Astrocyte (in vitro differentiated cells and primary cell): ENCODE measurements around the gene ISG20L2. TPM values are rescaled to one million over a fixed set of nuclear protein-coding genes. Genes with fewer than 3 reads are reported as not detected.

Experiments
- DNase-seq: peaks from one replicate; pipeline ENCODE4 v3.0.0-alpha.2; 2010; ENCODE audit warnings: low read depth
- FAIRE-seq: peaks from 2 replicates; lab custom pipeline; 2011; peaks lifted over from hg19 to GRCh38; lab: Jason Lieb, UNC
- H2AFZ ChIP-seq: 2 replicates; pipeline ENCODE4 v1.6.0; 2012; ENCODE audit warnings: low read depth, low read length, inconsistent platforms
- H3K27ac ChIP-seq: 2 replicates; pipeline ENCODE4 v1.5.1; 2011; ENCODE audit warnings: low read depth, low read length, inconsistent platforms
- H3K27me3 ChIP-seq: 2 replicates; pipeline ENCODE4 v1.6.0; 2011; ENCODE audit warnings: low read length, inconsistent platforms; ENCODE audit not compliant: insufficient read depth
- H3K36me3 ChIP-seq: 2 replicates; pipeline ENCODE4 v1.5.1; 2011; ENCODE audit warnings: low read length, inconsistent platforms; ENCODE audit not compliant: insufficient read depth
- H3K4me1 ChIP-seq: 2 replicates; pipeline ENCODE4 v1.5.1; 2011; ENCODE audit warnings: low read length, inconsistent platforms; ENCODE audit not compliant: insufficient read depth
- H3K4me2 ChIP-seq: 2 replicates; pipeline ENCODE4 v1.6.0; 2012; ENCODE audit warnings: low read length, inconsistent platforms
- H3K4me3 ChIP-seq: 2 replicates; pipeline ENCODE4 v1.5.1; 2011; ENCODE audit warnings: low read depth, mild to moderate bottlenecking, low read length, inconsistent platforms; ENCODE audit not compliant: insufficient read depth
- H3K79me2 ChIP-seq: 2 replicates; pipeline ENCODE4 v1.6.0; 2012; ENCODE audit warnings: mild to moderate bottlenecking, low read length, inconsistent platforms; ENCODE audit not compliant: insufficient read depth
- H3K9ac ChIP-seq: 2 replicates; pipeline ENCODE4 v1.6.0; 2012; ENCODE audit warnings: mild to moderate bottlenecking, low read length, inconsistent platforms
- H3K9me3 ChIP-seq: 2 replicates; pipeline ENCODE4 v1.5.1; 2012; ENCODE audit warnings: low read depth, mild to moderate bottlenecking, low read length, inconsistent platforms; ENCODE audit not compliant: insufficient read depth
- H4K20me1 ChIP-seq: 2 replicates; pipeline ENCODE4 v1.6.0; 2012; ENCODE audit warnings: low read length, inconsistent platforms; ENCODE audit not compliant: insufficient read depth
- H3K27ac Mint-ChIP-seq: one replicate; pipeline ENCODE4 v1.8.0; 2021; ENCODE audit warnings: mild to moderate bottlenecking, mixed read lengths; ENCODE audit not compliant: unreplicated experiment
- H3K27me3 Mint-ChIP-seq: one replicate; pipeline ENCODE4 v1.8.0; 2021; ENCODE audit warnings: low read depth, mixed read lengths; ENCODE audit not compliant: unreplicated experiment
- H3K36me3 Mint-ChIP-seq: one replicate; pipeline ENCODE4 v1.8.0; 2021; ENCODE audit warnings: low read depth, mixed read lengths; ENCODE audit not compliant: unreplicated experiment
- H3K4me1 Mint-ChIP-seq: one replicate; pipeline ENCODE4 v1.8.0; 2021; ENCODE audit warnings: low read depth, mixed read lengths; ENCODE audit not compliant: unreplicated experiment
- H3K4me3 Mint-ChIP-seq: one replicate; pipeline ENCODE4 v1.8.0; 2021; ENCODE audit warnings: mild to moderate bottlenecking, moderate library complexity, mixed read lengths; ENCODE audit not compliant: unreplicated experiment
- H3K9me3 Mint-ChIP-seq: one replicate; pipeline ENCODE4 v1.8.0; 2021; ENCODE audit warnings: mild to moderate bottlenecking, mixed read lengths; ENCODE audit not compliant: unreplicated experiment
- CTCF ChIP-seq: IDR thresholded peaks from 2 replicates; pipeline ENCODE4 v1.5.1; 2011; ENCODE audit warnings: low read depth, mild to moderate bottlenecking, inconsistent platforms, low read length, moderate library complexity; ENCODE audit not compliant: insufficient read depth
- EZH2 ChIP-seq: IDR thresholded peaks from 2 replicates; pipeline ENCODE4 v1.6.1; 2012; ENCODE audit warnings: mild to moderate bottlenecking, low read length, inconsistent platforms; ENCODE audit not compliant: insufficient read depth
- total RNA-seq: library from RNA; stranded (reverse); gene quantifications from 2 replicates; pipeline ENCODE4 v1.2.1, GENCODE V29; 2021

Gene ISG20L2
- total RNA-seq, 1 donor from 2014 or later: 33.4 TPM

DNA sequence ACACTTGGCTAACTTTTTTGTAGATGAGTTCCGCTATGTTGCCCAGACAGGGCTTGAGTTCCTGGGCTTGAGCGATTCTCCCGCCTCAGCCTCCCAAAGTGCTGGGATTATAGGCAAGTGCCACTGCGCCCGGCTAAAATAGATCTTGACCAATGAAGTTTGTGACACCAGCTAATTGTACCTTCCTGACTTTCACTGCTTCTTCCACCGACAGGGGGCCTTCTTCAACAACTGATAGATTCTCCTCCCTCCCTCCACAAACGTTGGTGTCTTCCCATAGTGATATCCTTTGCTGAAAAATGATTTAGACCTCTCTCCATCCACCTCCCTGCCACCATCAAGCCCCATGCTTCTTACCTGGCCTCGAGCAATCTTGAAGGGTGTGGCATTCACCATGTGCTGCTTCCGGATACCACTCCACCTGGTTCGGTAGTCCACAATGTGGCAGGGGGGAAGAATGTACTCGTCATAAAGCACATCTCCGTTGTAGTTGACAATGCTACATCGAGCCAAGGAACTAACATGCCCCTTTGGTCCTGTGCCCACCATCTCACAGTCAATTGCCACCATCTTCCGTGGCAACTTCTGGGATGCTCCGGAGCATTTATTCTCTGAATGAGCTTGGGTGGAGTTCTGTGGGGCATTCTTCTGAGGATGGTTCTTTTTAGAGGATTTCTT lies 1.9 kb downstream of the ISG20L2 start:
- Histone ChIP-seq H3K4me3 (peak overlapping the region; percentile 100), H3K27ac (no peak overlapping the region), H3K9me3 (no peaks in the 10 kb centered on the region), H3K9ac (peak overlapping the region; percentile 97), H3K27me3 (no peaks in the 10 kb centered on the region), H3K4me2 (peak overlapping the region; percentile 95), H3K79me2 (peaks cover 68% of the 10 kb centered on the region), H3K4me1 (peaks cover 31% of the 10 kb centered on the region), H2AFZ (no peak overlapping the region), H3K36me3 (peaks cover 14% of the 10 kb centered on the region), H4K20me1 (peaks cover 55% of the 10 kb centered on the region)
- Mint-ChIP-seq H3K4me3 (no peak overlapping the region), H3K36me3 (peaks cover 12% of the 10 kb centered on the region), H3K9me3 (no peaks in the 10 kb centered on the region), H3K27me3 (no peaks in the 10 kb centered on the region), H3K27ac (peak overlapping the region; percentile 22), H3K4me1 (peaks cover 4% of the 10 kb centered on the region)
- FAIRE-seq: no peak
- no peak for TF ChIP-seq EZH2
- peak; percentile 55 for TF ChIP-seq CTCF
- peak; percentile 31 for DNase-seq

DNA sequence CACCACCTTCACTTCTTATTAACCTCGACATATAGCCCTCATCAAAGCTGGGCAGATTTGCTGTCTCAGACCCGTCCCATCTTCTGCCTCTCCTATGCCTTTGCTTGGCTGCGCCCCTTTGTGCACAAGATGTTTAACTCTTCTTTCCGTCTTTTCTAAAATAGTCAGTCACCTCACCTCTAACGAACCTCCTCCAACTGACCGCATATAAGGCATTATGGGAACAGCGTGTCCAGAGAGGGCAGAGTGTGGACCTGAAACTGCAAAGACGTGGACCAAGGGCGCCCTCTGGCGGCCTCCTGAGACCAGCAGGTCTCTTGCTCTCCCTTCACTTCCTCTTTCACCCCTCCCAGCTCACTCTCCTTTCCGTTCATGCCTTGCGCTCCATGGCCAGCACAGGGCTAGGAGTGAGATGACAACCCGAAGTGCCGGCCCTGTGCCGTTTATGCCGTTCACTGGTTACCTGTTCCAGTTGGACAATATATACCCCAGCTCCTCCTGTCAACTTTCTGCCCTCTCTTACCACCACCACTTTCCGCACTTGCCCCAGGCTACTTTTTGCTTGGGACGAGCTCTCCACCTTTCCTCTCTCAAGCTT lies 2.8 kb downstream of the ISG20L2 start:
- H3K9ac ChIP-seq: peak overlapping the region; percentile 97
- H3K4me2 ChIP-seq: peak overlapping the region; percentile 95
- H2AFZ ChIP-seq: no peak overlapping the region
- H3K27me3 Mint-ChIP-seq: no peaks in the 10 kb centered on the region
- peaks cover 77% of the 10 kb centered on the region for H3K79me2 ChIP-seq
- H4K20me1 ChIP-seq: peaks cover 60% of the 10 kb centered on the region
- peak overlapping the region; percentile 100 for H3K4me3 ChIP-seq
- TF ChIP-seq EZH2 (no peak), CTCF (peak; percentile 99)
- FAIRE-seq (no peak), DNase-seq (peak; percentile 64)
- H3K9me3 Mint-ChIP-seq: no peaks in the 10 kb centered on the region
- no peaks in the 10 kb centered on the region for H3K9me3 ChIP-seq
- no peak overlapping the region for H3K4me3 Mint-ChIP-seq
- no peak overlapping the region for H3K27ac ChIP-seq
- H3K27me3 ChIP-seq: no peaks in the 10 kb centered on the region
- H3K36me3 Mint-ChIP-seq: peaks cover 12% of the 10 kb centered on the region
- H3K27ac Mint-ChIP-seq: no peak overlapping the region
- H3K36me3 ChIP-seq: peaks cover 23% of the 10 kb centered on the region
- H3K4me1 Mint-ChIP-seq: peaks cover 3% of the 10 kb centered on the region
- peaks cover 31% of the 10 kb centered on the region for H3K4me1 ChIP-seq

DNA sequence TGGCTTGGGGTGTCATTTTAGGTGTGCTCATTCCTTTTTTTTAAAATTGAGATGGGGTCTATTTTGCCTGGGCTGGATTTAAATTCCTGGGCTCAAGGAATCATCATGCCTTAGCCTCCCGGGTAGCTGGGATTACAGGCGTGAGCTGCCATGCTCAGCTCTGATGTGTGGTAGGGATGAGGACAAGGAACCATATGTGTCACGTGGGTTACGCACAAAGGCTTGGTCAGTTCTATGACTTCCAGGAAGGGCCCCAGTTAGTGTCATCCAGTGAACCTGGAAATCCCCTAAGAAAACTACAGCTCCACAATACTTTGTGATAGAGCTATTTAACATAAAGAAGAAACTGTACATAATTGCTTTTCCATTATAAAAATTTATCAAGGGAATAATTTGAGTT lies 7.0 kb downstream of the ISG20L2 start:
- Histone ChIP-seq H3K4me3 (no peak overlapping the region), H3K36me3 (peaks cover 27% of the 10 kb centered on the region), H4K20me1 (peaks cover 50% of the 10 kb centered on the region), H3K9me3 (no peaks in the 10 kb centered on the region), H3K4me2 (no peak overlapping the region), H2AFZ (no peak overlapping the region), H3K27ac (no peak overlapping the region), H3K9ac (no peak overlapping the region), H3K79me2 (peaks cover 48% of the 10 kb centered on the region), H3K4me1 (peaks cover 17% of the 10 kb centered on the region), H3K27me3 (no peaks in the 10 kb centered on the region)
- Mint-ChIP-seq H3K36me3 (peaks cover 19% of the 10 kb centered on the region), H3K4me1 (peaks cover 3% of the 10 kb centered on the region), H3K27me3 (no peaks in the 10 kb centered on the region), H3K27ac (peak overlapping the region; percentile 47), H3K9me3 (no peaks in the 10 kb centered on the region), H3K4me3 (no peak overlapping the region)
- no peak for DNase-seq
- TF ChIP-seq EZH2: no peak
- no peak for TF ChIP-seq CTCF
- FAIRE-seq: no peak
